ENCODE measurements around the gene NSMCE1.

Gene NSMCE1

DNA sequence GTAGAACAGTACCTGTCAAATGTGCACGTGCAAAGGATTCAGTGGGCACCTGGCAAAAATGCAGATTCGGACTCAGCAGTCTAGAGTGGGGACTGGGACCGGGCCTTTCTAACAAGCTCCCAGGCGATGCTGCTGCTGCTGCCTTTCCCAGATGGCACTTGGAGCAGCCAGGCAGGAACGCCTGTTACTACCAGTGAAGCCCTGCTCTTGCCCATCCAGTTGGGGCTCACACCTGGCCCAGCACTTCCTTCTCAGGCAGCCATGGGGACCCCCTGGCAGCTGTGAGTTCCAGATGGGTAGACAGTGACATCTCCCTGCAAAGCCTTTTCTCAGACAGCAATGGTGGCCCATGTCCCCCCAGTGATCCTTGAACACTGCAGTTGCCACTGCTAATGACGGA lies 34.8 kb downstream of the NSMCE1 start:
- no peak for TF ChIP-seq CTCF (IDR thresholded peaks at IDR 0.05; ENCODE audit: borderline replicate concordance, insufficient read depth, low read depth, low read length)
- H3K4me3 ChIP-seq (ENCODE audit: low read depth, low read length) = no peak overlapping the region

DNA sequence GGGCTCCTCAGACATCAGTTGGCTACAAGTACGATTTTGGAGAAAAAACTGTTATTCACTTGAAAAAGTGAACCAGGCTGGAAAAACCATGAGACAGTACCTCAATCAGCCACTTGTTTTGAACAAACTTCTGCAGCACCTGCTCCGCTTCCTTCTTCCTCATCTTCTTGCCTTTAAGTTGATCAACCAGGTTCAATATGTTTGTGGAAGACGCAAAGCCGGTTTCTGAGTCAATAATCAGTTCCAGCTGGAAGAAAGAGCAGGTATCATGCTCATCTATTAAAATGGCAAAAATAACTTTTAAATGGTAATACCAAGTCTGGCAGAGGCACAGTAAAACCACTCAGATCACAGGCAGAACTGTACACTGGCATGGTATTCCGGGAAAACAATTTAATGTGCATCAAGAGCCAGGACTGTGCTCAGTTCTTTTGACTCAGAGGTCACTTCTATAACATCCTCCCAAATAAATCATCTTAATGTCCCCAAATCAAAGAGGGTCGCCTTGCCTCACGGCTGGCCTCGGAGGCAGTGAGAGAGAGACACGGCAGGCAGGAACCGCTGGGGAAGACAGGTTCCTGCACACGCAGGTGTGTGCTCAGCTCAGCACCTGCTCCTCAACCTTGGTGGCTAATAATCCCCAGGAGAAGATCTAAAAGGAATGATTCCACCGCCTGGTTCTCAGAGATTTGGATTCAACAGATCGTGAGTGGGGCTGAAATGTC lies 35.5 kb downstream of the NSMCE1 start:
- TF ChIP-seq CTCF (IDR thresholded peaks at IDR 0.05; ENCODE audit: borderline replicate concordance, insufficient read depth, low read depth, low read length) = no peak
- H3K4me3 ChIP-seq (ENCODE audit: low read depth, low read length) = no peak overlapping the region

DNA sequence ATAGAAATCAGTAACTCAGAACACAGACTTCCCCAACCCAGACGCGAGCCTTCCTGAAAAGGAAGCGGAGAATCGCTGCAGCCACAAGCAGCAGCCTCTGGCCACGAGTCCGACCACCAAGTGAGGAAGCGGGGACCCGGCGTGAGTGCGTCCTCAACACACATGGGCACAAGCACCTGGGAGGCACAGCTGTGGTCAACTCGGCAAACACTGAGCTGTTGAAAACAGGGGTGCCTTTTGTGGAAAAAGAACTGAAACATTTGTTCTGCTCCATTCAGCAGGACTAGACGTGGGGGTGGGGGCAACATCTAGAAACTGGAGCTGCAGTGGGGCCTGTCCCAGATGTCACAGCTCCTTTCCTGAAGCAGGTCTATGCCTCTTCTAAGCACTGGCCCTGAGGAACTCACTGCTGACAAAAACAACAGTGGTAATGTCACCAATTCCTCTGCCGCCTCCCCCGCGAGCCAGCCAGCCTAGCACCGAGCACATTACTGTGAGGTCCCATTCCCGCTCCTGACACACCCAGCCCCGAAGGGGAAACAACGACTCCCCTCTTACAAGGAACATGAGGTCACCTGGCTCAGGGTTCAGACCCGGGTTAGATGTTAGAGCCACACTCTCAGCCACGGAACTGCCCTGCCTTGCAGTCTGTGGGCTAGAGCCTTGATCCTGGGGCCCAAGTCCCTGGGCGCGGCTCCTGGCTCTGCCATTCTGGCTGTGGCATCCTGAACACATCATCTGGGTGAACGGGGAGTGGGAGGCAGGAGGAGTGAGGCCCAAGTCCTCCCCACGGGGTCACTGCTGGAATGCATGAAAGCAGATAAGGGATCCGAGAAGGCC lies 36.3 kb downstream of the NSMCE1 start:
- no peak for TF ChIP-seq CTCF (IDR thresholded peaks at IDR 0.05; ENCODE audit: borderline replicate concordance, insufficient read depth, low read depth, low read length)
- H3K4me3 ChIP-seq (ENCODE audit: low read depth, low read length) = no peak overlapping the region

DNA sequence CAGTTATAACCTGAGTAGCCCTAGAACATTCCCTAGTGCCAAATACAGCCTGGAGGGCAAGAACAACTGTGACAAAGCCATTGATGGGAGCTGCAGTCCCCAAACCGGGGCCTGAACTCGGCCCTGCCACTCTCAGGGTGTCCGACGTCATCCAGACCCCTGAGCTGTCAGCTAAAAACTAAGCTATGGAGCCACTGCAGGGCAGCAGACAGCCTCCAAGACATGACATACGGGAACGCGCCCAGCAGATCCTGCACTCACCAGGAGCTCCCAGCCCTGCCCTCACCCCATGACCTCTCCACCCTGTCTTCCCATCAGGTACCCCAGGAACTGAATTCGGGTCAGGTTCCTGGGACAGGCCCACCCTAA lies 36.9 kb downstream of the NSMCE1 start:
- H3K4me3 ChIP-seq (ENCODE audit: low read depth, low read length) = no peak overlapping the region
- no peak for TF ChIP-seq CTCF (IDR thresholded peaks at IDR 0.05; ENCODE audit: borderline replicate concordance, insufficient read depth, low read depth, low read length)

DNA sequence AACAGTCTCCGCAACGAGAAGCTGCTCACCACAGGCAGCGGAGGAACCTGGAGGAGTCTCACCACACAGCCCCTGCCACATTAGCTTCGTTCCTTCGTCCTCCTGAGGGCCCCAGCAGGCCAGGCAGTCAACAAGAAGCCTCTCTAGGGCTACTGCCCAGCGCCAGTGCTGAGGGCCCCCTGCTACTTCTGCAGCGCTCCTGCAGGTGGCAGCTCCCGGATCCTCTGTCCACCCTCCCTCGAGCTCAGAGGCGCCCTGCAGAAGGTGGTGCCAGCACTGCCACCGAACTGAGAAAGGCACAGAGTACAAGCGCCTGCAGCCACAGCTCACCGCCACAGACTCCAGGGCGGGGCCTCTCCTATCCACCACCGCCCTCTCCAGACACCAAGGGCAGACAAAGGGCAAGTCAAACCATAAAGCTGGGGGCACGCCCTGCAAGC lies 38.0 kb downstream of the NSMCE1 start:
- H3K4me3 ChIP-seq (ENCODE audit: low read depth, low read length) = no peak overlapping the region
- TF ChIP-seq CTCF (IDR thresholded peaks at IDR 0.05; ENCODE audit: borderline replicate concordance, insufficient read depth, low read depth, low read length) = no peak

DNA sequence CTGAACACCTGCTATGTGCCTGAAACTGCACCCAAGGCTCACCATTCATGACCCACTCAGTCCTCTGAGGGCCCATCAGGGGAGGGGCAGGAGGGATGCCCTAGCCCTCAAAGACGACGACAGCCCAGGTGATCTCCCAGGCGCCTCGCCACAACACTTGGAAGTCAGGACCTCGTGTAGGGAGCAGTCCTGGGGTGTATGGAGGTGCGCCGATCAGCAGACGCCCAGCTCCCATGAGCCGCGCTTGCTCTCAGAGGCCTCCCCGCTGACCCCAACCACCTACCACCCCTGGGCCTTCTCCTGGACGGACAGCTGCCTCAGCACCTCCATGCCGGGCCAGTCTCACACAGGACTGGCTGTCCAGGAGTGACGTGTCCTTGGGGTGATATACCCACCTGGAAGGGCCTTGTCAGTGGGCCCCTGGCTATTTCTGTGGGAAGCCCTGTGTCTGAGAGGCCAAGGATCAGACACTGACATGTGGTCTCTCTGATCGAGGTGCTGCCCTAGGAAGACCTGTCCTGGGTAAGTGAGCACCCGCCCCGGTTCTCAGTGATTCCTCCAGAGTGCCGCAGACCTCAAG lies 38.6 kb downstream of the NSMCE1 start:
- H3K4me3 ChIP-seq (ENCODE audit: low read depth, low read length) = no peak overlapping the region

More for the DNA sequence above, 38.6 kb downstream of the NSMCE1 start:
- TF ChIP-seq CTCF (IDR thresholded peaks at IDR 0.05; ENCODE audit: borderline replicate concordance, insufficient read depth, low read depth, low read length) = no peak

All from GM12875 (cell line).